GM18909 (cell line): ENCODE measurements around the gene HECTD2.

Experiments
- ATAC-seq: cut with Tn5 transposase; IDR thresholded peaks from one replicate; pipeline ENCODE4 v1.9.1; 2021; ENCODE audit warnings: mild to moderate bottlenecking; ENCODE audit not compliant: unreplicated experiment, poor library complexity

Gene HECTD2

GRCh38 chr10:91562839-91563581 lies 152.9 kb downstream of the HECTD2 start:
- no peak for ATAC-seq

GRCh38 chr10:91564026-91564425 lies 153.9 kb downstream of the HECTD2 start:
- ATAC-seq = no peak
